H7 (cell line): Measurements from ENCODE around the gene SKI. TPM values are rescaled to one million over a fixed set of nuclear protein-coding genes. Genes with fewer than 3 reads are reported as not detected.
A peak's percentile ranks its signal among the peaks of the same experiment; 100 is the strongest.

ENCODE experiments used
- DNase-seq: peaks from one replicate; pipeline ENCODE4 v3.0.0; 2012
- H3K27me3 ChIP-seq: 2 replicates; pipeline ENCODE4 v1.6.0; 2011; ENCODE audit warnings: mild to moderate bottlenecking, low read length; ENCODE audit not compliant: control insufficient read depth, insufficient read depth
- H3K36me3 ChIP-seq: replicated peaks from 2 replicates; pipeline ENCODE4 v1.5.1; 2011; ENCODE audit warnings: low read length; ENCODE audit not compliant: control insufficient read depth, insufficient read depth
- H3K4me3 ChIP-seq: 2 replicates; pipeline ENCODE4 v1.5.1; 2011; ENCODE audit warnings: low read depth, mild to moderate bottlenecking, control low read depth, low read length, moderate library complexity; ENCODE audit not compliant: insufficient read depth
- total RNA-seq: library from RNA; depleted of rRNA; stranded (reverse); fragments of >200 nt; shearing (Covaris generic); gene quantifications from 2 replicates; pipeline ENCODE4 v1.2.3, GENCODE V29; 2014

The SKI gene
- total RNA-seq, 1 experiment from 2014 or later: 29.2 TPM

DNA sequence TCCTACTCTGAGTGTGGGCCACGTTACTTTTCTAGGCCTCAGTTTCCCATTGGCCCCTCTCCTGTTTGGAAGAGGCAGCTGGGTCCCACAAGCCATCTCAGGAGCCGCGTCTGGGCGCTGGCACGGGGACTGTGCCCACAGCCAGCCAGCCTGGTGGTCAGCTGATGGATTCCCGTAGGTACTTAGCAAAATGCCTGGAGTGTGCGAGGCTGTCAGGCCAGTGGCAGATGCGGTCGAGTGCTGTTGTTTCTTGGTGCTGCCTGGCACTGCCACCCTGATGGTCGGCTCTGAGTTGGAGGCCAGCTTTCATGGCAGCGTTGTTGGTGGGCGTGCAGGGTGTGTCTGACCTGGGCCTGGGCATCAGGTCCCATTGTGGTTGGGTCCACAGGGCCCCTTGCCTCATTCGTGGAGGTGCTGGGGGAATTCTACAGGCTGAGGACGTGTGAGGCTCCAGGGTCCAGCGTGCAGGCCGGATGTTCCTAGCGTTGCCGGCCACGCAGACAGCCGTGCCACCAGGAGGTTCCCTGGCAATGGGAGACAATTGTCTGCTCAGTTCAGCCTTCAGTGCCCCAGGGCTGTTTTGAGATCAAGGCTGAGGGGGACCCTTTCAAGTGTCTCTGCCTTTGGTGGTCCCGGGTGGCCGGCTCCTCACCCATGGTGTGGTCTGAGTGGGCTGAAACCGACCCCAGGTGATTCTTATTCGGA lies 20.9 kb downstream of the SKI start:
- no peaks in the 10 kb centered on the region for H3K27me3 ChIP-seq
- no peak for DNase-seq
- no peaks in the 10 kb centered on the region for H3K36me3 ChIP-seq
- no peak overlapping the region for H3K4me3 ChIP-seq

DNA sequence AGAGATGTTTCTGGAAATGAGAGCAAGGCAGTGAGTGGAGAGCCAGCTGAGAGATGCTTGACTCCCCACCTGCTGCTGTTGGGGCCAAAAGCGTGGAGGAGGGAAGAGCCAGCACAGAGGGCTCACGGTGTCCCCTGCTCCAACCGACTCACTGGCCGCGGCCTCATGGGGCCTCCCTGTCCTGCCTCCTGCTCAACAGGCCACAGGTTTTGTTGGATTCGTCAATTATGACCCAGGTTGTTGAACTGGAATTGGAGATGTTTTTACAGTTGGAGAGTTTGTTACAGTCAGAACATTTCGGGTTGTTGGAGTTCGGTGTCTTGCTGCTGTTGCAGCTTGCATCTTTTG lies 21.4 kb downstream of the SKI start:
- no peaks in the 10 kb centered on the region for H3K36me3 ChIP-seq
- no peak overlapping the region for H3K4me3 ChIP-seq
- no peaks in the 10 kb centered on the region for H3K27me3 ChIP-seq
- DNase-seq: no peak

DNA sequence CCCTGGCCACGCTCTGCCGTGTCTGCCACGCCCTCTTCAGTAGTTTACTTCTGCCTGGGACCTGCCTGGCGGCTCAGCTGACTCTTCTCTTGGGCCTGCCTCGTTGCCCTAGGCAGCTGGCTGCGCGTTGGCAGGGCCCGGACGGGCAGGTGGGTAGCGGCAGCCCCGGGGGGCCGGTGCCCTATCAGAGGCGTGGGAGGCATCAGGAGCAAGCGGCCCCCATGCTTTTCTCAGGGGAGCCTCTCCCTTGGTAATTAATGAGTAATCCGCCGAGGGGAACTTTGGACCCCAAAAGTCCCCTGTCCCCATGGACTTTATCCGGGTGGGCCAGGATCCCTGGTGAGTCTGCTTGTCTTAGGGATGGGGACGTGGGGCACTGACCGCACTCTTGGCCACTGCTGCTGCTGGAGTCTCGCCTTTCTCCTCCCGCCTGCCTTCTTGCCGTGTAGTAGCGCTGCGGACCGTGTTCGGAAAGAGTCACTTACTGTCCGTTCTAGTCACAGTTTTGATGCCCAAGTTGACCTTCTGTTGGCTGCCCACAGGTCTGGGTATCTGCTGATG lies 22.7 kb downstream of the SKI start:
- no peak overlapping the region for H3K4me3 ChIP-seq
- H3K36me3 ChIP-seq: no peaks in the 10 kb centered on the region; the same call in 1 of the 2 replicates
- H3K27me3 ChIP-seq: no peaks in the 10 kb centered on the region
- DNase-seq: no peak

DNA sequence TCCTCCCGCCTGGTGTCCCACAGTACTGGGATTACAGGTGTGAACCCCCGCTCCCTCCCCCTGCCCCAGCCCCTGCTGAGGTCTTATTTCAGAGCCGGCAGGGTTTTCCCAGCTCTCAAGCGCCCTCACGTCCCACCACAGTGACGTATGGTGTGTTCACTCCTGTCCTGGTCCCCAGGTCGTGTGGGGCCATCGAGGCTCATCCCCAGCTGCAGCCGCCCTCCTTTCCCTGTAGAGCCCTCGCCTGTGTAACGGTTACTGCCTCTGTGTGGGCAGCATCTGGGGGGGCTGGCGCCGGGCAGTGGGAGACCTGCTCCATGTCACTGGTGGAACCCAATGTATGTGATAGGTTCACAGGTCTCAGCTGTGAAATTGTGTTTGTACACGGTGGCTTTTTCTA lies 23.2 kb downstream of the SKI start:
- Histone ChIP-seq H3K36me3 (no peaks in the 10 kb centered on the region; the same call in 1 of the 2 replicates), H3K27me3 (no peaks in the 10 kb centered on the region), H3K4me3 (no peak overlapping the region)
- DNase-seq: no peak

DNA sequence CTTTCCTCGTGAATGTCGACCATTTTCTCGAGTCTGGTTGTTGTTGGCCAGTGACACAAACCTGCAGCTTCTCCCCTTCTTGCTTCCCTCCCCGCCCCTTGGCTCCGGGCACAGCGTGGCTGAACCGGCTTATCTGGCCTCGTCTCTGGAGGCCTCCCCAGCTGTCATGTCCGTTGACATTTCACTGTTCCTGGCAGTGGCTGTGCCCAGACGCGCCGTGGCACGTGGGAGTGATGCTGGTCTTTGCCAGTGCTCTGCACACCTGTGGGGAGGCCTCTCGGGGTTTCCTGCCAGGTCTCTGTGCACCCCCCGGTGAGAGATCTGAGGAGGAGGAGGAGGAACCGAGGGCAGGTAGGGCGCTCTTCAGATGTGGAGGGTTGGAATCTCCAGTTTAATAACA lies 23.7 kb downstream of the SKI start:
- no peak overlapping the region for H3K4me3 ChIP-seq
- H3K27me3 ChIP-seq: no peaks in the 10 kb centered on the region
- no peak for DNase-seq
- no peaks in the 10 kb centered on the region; the same call in 1 of the 2 replicates for H3K36me3 ChIP-seq

DNA sequence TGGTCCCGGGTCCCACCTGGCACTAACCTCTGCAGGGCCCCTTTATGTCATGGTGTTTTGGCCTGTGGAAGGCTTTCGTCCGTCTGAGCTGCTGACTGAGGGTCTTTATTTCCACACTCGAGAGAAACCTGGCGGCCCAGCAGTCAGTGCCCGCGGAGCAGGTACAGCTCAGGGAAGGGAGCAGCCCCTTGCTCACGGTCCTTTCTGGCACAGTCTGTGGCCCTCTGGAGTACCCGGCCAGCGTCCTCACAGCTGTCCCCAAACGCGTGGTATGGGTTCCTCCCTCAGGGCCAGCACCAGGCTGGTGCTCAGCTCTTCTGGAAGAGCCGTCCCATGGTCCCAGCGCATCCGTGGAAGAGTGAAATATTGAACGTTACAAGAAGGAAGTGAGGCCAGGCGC lies 24.3 kb downstream of the SKI start:
- no peaks in the 10 kb centered on the region for H3K27me3 ChIP-seq
- no peak for DNase-seq
- no peaks in the 10 kb centered on the region; the same call in 1 of the 2 replicates for H3K36me3 ChIP-seq
- H3K4me3 ChIP-seq: no peak overlapping the region

DNA sequence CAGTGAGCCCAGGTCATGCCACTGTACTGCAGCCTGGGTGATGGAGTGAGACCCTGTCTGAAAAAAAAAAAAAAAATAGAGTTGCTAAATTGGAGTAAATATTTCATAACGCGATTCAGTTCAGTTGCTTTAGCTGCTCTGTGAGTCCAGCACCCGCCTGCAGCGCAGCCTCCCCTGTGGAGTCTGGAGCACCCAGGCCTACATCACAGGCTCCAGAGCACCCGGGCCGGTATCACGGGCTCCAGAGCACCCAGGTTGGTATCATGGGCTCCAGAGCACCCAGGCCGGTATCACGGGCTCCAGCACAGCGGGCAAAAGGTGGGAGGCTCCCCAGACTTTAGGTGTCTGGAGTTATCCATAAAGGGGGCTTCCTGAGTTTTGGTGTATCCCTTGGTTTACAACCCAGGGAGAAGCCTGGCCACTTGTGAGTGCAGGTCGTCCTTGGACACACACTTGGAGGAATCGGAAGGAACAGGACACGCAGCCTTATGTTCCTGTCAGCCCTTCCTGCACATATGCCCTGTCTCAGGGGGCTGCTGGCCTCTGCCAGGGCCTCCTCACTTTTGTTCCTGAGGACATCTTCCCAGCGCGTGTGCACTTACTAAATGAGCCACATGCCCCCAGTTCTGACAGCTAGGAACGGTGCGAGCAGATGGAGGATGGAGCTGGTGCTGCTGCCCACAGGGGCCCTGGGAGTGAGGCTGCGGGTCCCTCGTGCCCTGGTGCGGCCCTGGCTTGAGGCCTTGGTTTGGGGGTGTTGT lies 25.1 kb downstream of the SKI start:
- Histone ChIP-seq H3K27me3 (no peaks in the 10 kb centered on the region), H3K36me3 (no peaks in the 10 kb centered on the region; the same call in 1 of the 2 replicates), H3K4me3 (no peak overlapping the region)
- DNase-seq: no peak

DNA sequence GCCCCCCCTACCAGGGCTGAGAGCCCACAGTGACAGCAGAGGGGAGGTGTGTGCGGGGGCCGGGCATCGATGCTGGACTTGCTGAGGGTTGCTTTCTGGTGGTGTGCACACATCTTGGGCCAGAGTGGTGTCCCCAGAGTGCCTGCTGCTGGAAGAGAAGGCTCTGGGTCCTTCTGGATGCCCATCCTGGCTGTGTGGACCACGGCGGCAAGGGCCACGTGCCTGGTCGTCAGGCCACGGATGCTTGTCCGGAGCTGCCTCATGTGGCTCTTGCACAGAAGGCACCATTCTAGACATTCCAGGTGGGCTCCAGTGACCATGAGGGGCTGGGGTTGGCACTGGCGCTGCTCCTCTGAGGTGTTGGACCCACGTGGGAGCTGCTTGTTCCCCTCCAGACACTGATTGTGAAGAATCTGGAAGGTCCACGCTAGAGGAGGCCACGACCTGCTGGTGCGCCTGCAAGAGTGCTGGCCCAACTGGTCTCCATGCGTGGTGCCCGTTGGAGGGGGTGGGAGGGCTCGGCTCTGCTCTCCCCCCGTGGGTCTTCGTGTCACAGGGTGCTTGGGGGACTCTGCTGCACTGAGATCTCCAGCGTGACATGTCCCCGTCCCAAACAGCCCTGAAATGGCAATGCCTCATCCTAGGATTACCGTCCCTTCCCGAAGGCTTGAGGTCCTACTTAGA lies 25.8 kb downstream of the SKI start:
- H3K4me3 ChIP-seq: no peak overlapping the region
- no peaks in the 10 kb centered on the region; the same call in 1 of the 2 replicates for H3K36me3 ChIP-seq
- DNase-seq: no peak
- no peaks in the 10 kb centered on the region for H3K27me3 ChIP-seq

DNA sequence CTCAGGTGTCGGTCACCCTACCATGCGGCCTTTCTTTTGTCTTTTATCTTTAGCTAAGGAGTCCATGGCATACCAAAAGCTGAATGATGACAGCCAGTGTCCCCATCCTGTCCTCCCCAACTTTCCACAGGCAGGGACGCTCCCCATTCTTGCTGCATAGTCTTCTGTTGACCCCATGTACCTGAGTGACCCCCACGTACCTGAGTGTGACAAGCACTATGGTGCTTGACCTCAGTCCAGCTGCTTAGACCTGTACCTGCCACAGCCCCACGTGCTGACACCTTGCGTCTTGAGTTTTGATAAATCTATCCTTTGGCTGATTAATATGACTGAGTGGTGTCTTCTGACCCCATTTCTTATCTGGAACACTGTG lies 26.9 kb downstream of the SKI start:
- DNase-seq: no peak
- H3K27me3 ChIP-seq: no peaks in the 10 kb centered on the region
- no peak overlapping the region for H3K4me3 ChIP-seq
- no peaks in the 10 kb centered on the region; the same call in 1 of the 2 replicates for H3K36me3 ChIP-seq

DNA sequence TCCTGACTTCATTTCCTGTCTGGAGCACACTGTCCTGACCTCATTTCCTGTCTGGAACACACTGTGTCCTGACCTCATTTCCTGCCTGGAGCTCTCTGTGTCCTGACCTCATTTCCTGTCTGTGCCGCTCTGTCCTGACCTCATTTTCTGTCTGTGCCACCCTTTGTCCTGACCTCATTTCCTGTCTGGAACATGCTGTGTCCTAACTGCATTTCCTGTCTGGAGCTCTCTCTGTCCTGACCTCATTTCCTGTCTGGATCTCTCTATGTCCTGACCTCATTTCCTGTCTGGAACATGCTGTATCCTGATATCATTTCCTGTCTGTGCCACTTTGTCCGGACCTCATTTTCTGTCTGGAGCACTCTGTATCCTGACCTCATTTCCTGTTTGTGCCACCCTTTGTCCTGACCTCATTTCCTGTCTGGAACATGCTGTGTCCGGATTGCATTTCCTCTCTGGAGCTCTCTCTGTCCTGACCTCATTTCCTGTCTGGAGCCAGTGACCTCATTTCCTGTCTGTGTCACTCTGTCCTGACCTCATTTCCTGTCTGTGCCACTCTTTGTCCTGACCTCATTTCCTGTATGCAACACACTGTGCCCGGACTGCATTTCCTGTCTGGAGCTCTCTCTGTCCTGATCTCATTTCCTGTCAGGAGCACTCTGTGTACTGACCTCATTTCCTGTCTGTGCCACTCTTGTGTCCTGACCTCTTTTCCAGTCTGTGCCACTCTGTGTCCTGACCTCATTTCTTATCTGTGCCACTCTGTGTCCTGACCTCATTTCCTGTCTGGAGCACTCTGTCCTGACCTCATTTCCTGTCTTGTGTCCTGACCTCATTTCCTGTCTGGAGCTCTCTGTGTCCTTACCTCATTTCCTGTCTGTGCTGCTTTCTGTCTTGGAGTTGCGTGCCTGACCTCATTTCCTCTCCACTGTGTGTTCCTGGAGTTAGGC lies 27.6 kb downstream of the SKI start:
- no peak for DNase-seq

DNA sequence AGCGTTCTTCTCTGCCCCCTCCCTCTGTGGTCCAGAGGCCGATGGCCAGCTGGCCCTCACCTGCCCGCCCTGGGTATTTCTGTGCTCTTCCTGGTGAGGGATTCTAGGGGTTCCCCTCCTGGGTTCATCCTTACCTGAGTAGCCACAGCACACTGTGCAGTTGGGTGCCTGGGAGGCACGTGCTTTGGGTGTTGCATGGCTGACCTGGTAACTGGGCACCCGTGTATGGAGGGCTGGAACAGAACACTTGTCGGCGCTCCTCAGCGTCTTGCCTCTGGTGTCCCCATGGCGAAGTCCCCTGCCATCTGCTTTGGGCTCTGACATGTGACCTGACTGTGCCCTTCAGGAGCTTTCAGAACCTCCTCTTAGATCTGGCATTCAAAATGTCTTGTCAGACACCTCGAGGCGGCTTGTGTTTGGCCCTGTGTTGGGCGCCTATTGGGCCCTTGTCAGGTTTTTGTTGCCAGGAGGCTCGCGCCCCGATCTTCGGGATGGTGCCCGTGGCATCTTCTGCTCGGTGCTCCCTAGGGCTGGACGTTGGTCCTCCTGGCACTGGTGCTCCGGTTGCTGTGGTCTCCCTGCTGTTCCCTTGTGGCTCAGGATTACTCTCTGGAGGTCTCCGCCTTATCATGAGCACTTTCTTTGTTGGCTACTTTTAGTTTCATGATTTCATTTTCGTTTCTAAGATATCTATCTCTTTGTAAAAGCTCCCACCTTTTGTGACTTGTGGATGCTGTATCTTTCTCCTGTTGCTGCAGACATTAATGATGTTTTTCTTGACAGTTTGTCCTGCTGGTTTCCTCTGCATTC lies 28.5 kb downstream of the SKI start:
- DNase-seq: no peak
- no peaks in the 10 kb centered on the region; the same call in 1 of the 2 replicates for H3K36me3 ChIP-seq
- no peak overlapping the region for H3K4me3 ChIP-seq
- no peaks in the 10 kb centered on the region for H3K27me3 ChIP-seq

More for the DNA sequence above, 27.6 kb downstream of the SKI start:
- Histone ChIP-seq H3K36me3 (no peaks in the 10 kb centered on the region; the same call in 1 of the 2 replicates), H3K27me3 (no peaks in the 10 kb centered on the region), H3K4me3 (no peak overlapping the region)

DNA sequence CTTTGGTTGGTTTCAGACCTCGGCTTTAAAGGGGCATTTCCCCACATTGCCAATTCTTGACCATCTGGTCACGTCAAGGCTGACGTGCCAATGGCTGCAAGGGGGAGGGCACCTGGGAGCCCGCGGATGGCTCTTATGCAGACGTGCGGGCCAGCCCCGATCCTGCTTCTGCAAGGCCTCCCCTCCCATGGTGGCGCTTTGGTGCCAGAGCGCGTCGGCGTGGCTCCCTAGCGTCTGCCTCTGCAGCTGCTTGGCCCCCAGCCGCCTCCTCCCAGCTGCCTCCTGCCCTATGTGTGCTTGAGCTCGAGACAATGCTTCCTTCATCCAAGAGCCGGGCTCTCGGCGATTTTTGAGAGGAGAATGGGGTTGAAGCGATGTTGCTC lies 29.1 kb downstream of the SKI start:
- Histone ChIP-seq H3K36me3 (no peaks in the 10 kb centered on the region; the same call in 1 of the 2 replicates), H3K27me3 (no peaks in the 10 kb centered on the region), H3K4me3 (no peak overlapping the region)
- DNase-seq: peak; percentile 81

DNA sequence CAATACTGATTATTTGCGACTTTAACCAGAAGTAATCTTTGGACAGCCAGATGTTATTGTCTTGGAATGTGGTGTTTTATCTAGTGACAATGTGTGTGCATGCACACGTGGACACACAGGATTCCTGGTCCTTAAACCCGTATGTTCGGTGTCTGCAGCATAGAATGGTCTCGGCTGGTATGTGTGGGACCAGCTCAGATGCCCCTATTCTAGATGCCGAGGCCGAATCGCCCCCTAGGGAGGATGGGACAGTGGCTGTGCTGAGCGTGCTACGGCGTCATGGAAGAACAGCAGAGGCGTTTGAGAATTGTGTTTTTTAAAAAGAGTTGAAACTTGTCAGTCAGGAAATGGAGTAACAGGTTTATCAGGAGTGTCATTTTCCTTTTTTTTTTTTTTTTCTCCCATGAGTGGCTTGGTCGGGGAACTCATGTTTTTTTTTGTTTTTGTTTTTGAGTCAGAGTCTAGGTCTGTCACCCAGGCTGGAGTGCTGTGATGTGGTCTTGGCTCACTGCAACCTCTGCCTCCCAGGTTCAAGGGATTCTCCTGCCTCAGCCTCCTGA lies 30.1 kb downstream of the SKI start:
- Histone ChIP-seq H3K27me3 (no peaks in the 10 kb centered on the region), H3K36me3 (no peaks in the 10 kb centered on the region; the same call in 1 of the 2 replicates), H3K4me3 (no peak overlapping the region)
- DNase-seq: no peak
